HG03575 (cell line): ENCODE data around the gene MATN4.

Experiments used
- ATAC-seq: cut with Tn5 transposase; IDR thresholded peaks from one replicate; pipeline ENCODE4 v1.9.1; 2021; ENCODE audit not compliant: unreplicated experiment, insufficient number of reproducible peaks, low FRiP score; ENCODE audit errors: extremely low read depth

MATN4 gene

GRCh38 chr20:45341939-45342854 is 34.1 kb upstream of the MATN4 start:
- ATAC-seq: no peak

GRCh38 chr20:45341579-45341938 is 33.5 kb upstream of the MATN4 start:
- ATAC-seq: no peak

GRCh38 chr20:45340951-45341350 is 32.9 kb upstream of the MATN4 start:
- ATAC-seq: no peak

GRCh38 chr20:45340236-45340847 is 32.2 kb upstream of the MATN4 start:
- ATAC-seq: no peak

- ATAC-seq: no peak
Observed at GRCh38 chr20:45339799-45340198, 31.7 kb upstream of the MATN4 start.

GRCh38 chr20:45339084-45339483 is 31.0 kb upstream of the MATN4 start:
- ATAC-seq: no peak

- no peak for ATAC-seq
Observed at GRCh38 chr20:45338121-45339030, 30.3 kb upstream of the MATN4 start.

GRCh38 chr20:45337367-45338120 is 29.4 kb upstream of the MATN4 start:
- ATAC-seq: no peak

GRCh38 chr20:45336530-45337366 is 28.6 kb upstream of the MATN4 start:
- ATAC-seq: no peak

GRCh38 chr20:45330476-45330875 is 22.4 kb upstream of the MATN4 start:
- ATAC-seq: no peak

GRCh38 chr20:45329497-45330319 is 21.6 kb upstream of the MATN4 start:
- ATAC-seq: no peak

- no peak for ATAC-seq
Observed at GRCh38 chr20:45328451-45328850, 20.4 kb upstream of the MATN4 start.

- ATAC-seq: no peak
Observed at GRCh38 chr20:45325371-45325770, 17.3 kb upstream of the MATN4 start.

GRCh38 chr20:45323731-45324130 is 15.6 kb upstream of the MATN4 start:
- no peak for ATAC-seq

- no peak for ATAC-seq
Observed at GRCh38 chr20:45322952-45323383, 14.9 kb upstream of the MATN4 start.

- no peak for ATAC-seq
Observed at GRCh38 chr20:45320948-45321595, 13.0 kb upstream of the MATN4 start.

- ATAC-seq: no peak
Observed at GRCh38 chr20:45318948-45319347, 10.8 kb upstream of the MATN4 start.
